ENCODE data around the gene BACE1-AS. TPM values are rescaled to one million over a fixed set of nuclear protein-coding genes. Genes with fewer than 3 reads are reported as not detected.

The BACE1-AS gene
- total and polyA plus RNA-seq, 2 of the 8 experiments (the other 6 are each of a cell fraction or from before 2014, with no cell fraction given): 14.9 to 17.4 TPM

DNA sequence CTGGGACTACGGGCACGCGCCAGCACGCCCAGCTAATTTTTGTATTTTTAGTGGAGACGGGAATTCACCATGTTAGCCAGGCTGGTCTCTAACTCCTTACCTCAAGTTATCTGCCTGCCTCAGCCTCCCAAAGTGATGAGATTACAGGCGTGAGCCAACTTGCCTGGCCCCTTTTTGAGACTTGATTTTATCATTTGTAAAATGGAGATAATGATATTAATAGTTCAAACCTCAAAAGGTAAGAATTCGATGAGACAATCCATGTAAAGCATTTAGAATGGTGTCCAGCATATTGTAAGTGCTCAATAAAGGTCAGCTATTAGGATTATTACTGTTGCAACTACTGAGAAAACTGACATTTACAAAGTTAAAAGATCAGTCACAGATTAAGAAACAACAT, 27.6 kb downstream of the BACE1-AS start (continued):
- TF ChIP-seq, protein P1, sequence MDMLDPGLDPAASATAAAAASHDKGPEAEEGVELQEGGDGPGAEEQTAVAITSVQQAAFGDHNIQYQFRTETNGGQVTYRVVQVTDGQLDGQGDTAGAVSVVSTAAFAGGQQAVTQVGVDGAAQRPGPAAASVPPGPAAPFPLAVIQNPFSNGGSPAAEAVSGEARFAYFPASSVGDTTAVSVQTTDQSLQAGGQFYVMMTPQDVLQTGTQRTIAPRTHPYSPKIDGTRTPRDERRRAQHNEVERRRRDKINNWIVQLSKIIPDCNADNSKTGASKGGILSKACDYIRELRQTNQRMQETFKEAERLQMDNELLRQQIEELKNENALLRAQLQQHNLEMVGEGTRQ (IDR thresholded peaks at IDR 0.05; ENCODE audit: low read length): no peak
- TF ChIP-seq SIRT6 (IDR thresholded peaks at IDR 0.05; ENCODE audit: low read length): no peak
- no peak for TF ChIP-seq ZNF274 (IDR thresholded peaks at IDR 0.05; ENCODE audit: borderline replicate concordance, extremely low read depth, low read length)
- TF ChIP-seq, protein P2, sequence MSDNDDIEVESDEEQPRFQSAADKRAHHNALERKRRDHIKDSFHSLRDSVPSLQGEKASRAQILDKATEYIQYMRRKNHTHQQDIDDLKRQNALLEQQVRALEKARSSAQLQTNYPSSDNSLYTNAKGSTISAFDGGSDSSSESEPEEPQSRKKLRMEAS (IDR thresholded peaks at IDR 0.05): no peak
- no peak for TF ChIP-seq CHD2 (IDR thresholded peaks at IDR 0.05; ENCODE audit: low read length)
